BJ (cell line): Measurements from ENCODE around the gene VPS16. TPM values are rescaled to one million over a fixed set of nuclear protein-coding genes. Genes with fewer than 3 reads are reported as not detected.
A peak's percentile ranks its signal among the peaks of the same experiment; 100 is the strongest.

Source experiments
- CTCF ChIA-PET: fragments of 350-600 bp; formaldehyde crosslinking; extraction: SDS; loops from one replicate; lab custom pipeline; 2021; ENCODE audit warnings: antibody characterized with exemption, inconsistent platforms; lab: Yijun Ruan, JAX
- POLR2A ChIA-PET: fragments of 300-600 bp; sonication (Branson Sonifier 250); formaldehyde crosslinking; extraction: SDS; loops from one replicate; lab custom pipeline; 2021; ENCODE audit warnings: antibody characterized with exemption; lab: Charles Lee
- DNase-seq: peaks from one replicate; pipeline ENCODE4 v3.0.0-alpha.2; 2011; ENCODE audit warnings: low read depth
- H3K27me3 ChIP-seq: 2 replicates; pipeline ENCODE4 v1.6.0; 2011; ENCODE audit warnings: low read length; ENCODE audit not compliant: control insufficient read depth, insufficient read depth
- H3K36me3 ChIP-seq: 2 replicates; pipeline ENCODE4 v1.5.1; 2011; ENCODE audit warnings: low read length; ENCODE audit not compliant: control insufficient read depth, insufficient read depth
- H3K4me3 ChIP-seq: 2 replicates; pipeline ENCODE4 v1.5.1; 2011; ENCODE audit warnings: low read depth, mild to moderate bottlenecking, control low read depth, low read length
- polyA plus RNA-seq: library from polyadenylated mRNA; depleted of rRNA; stranded (reverse); fragments of >200 nt; gene quantifications from 2 replicates; pipeline ENCODE4 v1.2.3, GENCODE V29; 2011
- TF ChIP-seq, protein P1 (sequence below): IDR thresholded peaks from 2 replicates; pipeline ENCODE4 v1.5.1; 2011; ENCODE audit warnings: low read depth, mild to moderate bottlenecking, control low read depth, inconsistent platforms, low read length, moderate library complexity; ENCODE audit not compliant: insufficient read depth

The VPS16 gene
- polyA plus RNA-seq, 1 experiment, result 46.8 TPM

GRCh38 chr20:2871661-2872458 is 31.3 kb downstream of the VPS16 start:
- no peaks in the 10 kb centered on the region for H3K36me3 ChIP-seq
- TF ChIP-seq, protein P1, sequence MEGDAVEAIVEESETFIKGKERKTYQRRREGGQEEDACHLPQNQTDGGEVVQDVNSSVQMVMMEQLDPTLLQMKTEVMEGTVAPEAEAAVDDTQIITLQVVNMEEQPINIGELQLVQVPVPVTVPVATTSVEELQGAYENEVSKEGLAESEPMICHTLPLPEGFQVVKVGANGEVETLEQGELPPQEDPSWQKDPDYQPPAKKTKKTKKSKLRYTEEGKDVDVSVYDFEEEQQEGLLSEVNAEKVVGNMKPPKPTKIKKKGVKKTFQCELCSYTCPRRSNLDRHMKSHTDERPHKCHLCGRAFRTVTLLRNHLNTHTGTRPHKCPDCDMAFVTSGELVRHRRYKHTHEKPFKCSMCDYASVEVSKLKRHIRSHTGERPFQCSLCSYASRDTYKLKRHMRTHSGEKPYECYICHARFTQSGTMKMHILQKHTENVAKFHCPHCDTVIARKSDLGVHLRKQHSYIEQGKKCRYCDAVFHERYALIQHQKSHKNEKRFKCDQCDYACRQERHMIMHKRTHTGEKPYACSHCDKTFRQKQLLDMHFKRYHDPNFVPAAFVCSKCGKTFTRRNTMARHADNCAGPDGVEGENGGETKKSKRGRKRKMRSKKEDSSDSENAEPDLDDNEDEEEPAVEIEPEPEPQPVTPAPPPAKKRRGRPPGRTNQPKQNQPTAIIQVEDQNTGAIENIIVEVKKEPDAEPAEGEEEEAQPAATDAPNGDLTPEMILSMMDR, result no peak
- CTCF ChIA-PET, result interaction anchor here (0.7 to 2.4 kb wide), 9 partner anchors 11 to 163 kb away, joined by 3 to 12 read pairs (median 5); no protein-coding TSS in a partner anchor
- H3K4me3 ChIP-seq, result peak overlapping the region; percentile 90
- DNase-seq, result no peak
- H3K27me3 ChIP-seq, result no peaks in the 10 kb centered on the region
- POLR2A ChIA-PET, result interaction anchor here (0.6 kb wide), 1 partner anchor 177 kb away, joined by 5 read pairs; no protein-coding TSS in a partner anchor

- DNase-seq, result no peak
- Histone ChIP-seq H3K27me3 (no peaks in the 10 kb centered on the region), H3K4me3 (peak overlapping the region; percentile 90), H3K36me3 (no peaks in the 10 kb centered on the region)
- TF ChIP-seq, protein P1, result peak; percentile 52
- POLR2A ChIA-PET, result interaction anchor here (0.6 kb wide), 1 partner anchor 113 kb away, joined by 3 read pairs; no protein-coding TSS in a partner anchor
- CTCF ChIA-PET, result interaction anchor here (0.7 to 1.7 kb wide), 7 partner anchors 11 to 162 kb away, joined by 3 to 8 read pairs (median 3); no protein-coding TSS in a partner anchor
These were observed 32.0 kb downstream of the VPS16 start for GRCh38 chr20:2872459-2873009.

DNA sequence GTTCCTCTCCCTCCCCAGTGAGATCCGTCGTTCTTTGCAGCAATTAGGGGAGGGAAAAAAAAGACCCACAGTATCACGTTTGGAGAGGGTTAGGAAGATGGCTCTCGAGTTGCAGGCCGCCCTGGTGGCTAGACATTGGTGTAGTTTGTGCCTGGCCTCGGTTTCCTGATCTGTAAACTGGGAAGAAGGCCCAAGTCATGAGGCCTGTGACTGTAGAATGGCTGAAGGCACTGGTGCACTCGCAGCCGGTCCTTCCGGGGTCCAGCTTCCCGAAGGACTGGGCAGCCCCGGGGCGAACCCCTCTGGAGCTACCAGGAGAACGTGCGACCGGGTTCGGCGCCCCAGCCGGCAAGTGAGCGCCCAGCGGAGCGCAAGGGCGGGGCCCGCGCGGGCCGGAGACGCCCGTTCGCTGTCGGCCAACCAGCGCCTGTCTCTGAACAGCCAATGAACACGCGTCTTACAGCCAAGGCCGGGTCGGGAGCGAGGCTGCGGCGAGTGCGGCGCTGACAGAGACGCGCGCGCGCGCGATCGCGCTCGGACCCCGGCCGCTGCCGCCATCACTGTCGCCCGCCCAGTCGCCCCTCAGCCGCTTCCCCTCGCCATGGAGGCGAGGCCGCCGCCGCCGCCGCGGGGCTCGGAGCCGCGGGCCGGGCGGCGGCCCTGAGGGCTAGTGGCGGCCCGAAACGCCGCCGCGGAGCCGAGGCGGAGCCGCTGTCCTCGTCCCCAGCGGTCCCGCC is 32.6 kb downstream of the VPS16 start, which contains the start of gene PTPRA:
TSS of gene PTPRA (plus strand) at position 472 of the 737 bp plus-strand sequence. CDS start 90,797 bp downstream, outside the sequence.
- peak; percentile 28 for DNase-seq
- POLR2A ChIA-PET, result interaction anchor here (0.6 kb wide), 1 partner anchor 113 kb away, joined by 3 read pairs; no protein-coding TSS in a partner anchor
- Histone ChIP-seq H3K4me3 (peak within 1 kb of the TSS; percentile 90), H3K27me3 (no peaks in the 10 kb centered on the region), H3K36me3 (no peaks in the 10 kb centered on the region)
- CTCF ChIA-PET, result interaction anchor here (1.0 to 1.7 kb wide), 5 partner anchors 10 to 135 kb away, joined by 3 to 8 read pairs (median 5); no protein-coding TSS in a partner anchor
- TF ChIP-seq, protein P1, result no peak

DNA sequence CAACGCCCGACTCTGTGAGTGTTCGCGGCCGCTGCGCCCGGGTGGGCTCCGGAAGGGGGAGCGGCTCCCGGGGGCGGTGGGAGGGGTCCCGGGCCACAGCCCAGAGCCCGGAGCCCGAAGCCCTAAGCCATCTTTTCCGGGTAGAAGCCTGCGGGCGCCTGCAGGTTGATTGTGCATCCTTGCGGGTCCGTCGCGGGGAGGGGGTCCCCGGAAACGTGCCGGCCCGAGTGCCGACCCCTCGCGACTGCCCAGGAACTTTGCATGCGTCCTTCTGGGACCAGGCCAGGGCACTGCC is 33.1 kb downstream of the VPS16 start:
- POLR2A ChIA-PET, result no interaction called here
- Histone ChIP-seq H3K36me3 (no peaks in the 10 kb centered on the region), H3K4me3 (peak overlapping the region; percentile 90), H3K27me3 (no peaks in the 10 kb centered on the region)
- CTCF ChIA-PET, result interaction anchor here (1.0 to 1.7 kb wide), 3 partner anchors 22 to 134 kb away, joined by 3 to 8 read pairs (median 3); no protein-coding TSS in a partner anchor
- DNase-seq, result no peak
- TF ChIP-seq, protein P1, result no peak
